Measurements from ENCODE around the gene USP6. TPM values are rescaled to one million over a fixed set of nuclear protein-coding genes. Genes with fewer than 3 reads are reported as not detected.

The USP6 gene
- total RNA-seq, 1 experiment from 2014 or later, result 0.10 TPM

- H4K20me1 ChIP-seq (ENCODE audit: insufficient read depth), result no peaks in the 10 kb centered on the region
- H3K4me1 ChIP-seq (ENCODE audit: control insufficient read depth in 1 of 2, insufficient read depth in 2 of 2, low read length in 2 of 2), result no peaks in the 10 kb centered on the region
- no peaks in the 10 kb centered on the region for H3K9me3 ChIP-seq (ENCODE audit: control insufficient read depth in 1 of 2, insufficient read depth in 1 of 2, low read depth in 1 of 2, low read length in 2 of 2)
- H3K9ac ChIP-seq (ENCODE audit: low read length), result no peak overlapping the region
- BruUV-seq (replicated peaks), result no TSS peak
- intact Hi-C loops (cut with micrococcal nuclease), result no loop called here
- ATAC-seq (no peak), DNase-seq (ENCODE audit: low read depth, low spot score) (no peak)
- no peak overlapping the region for H3K27ac ChIP-seq (ENCODE audit: low read depth, low read length)
- no peak overlapping the region for H2AFZ ChIP-seq (ENCODE audit: low read depth, low read length, poor library complexity, severe bottlenecking)
- no peaks in the 10 kb centered on the region for H3K36me3 ChIP-seq (ENCODE audit: control insufficient read depth in 1 of 2, insufficient read depth in 2 of 2, low read length in 2 of 2)
- CTCF ChIA-PET, result no interaction called here
- no peaks in the 10 kb centered on the region for H3K27me3 ChIP-seq (ENCODE audit: insufficient read depth, low read length)
- no peaks in the 10 kb centered on the region for H3K79me2 ChIP-seq (ENCODE audit: insufficient read depth, low read length)
- no peak overlapping the region for H3K4me2 ChIP-seq (ENCODE audit: low read length)
- TF ChIP-seq EZH2 (IDR thresholded peaks at IDR 0.05) (no peak), ZFX (IDR thresholded peaks at IDR 0.05) (no peak), REST (IDR thresholded peaks at IDR 0.05; ENCODE audit: low read depth) (no peak), JUND (IDR thresholded peaks at IDR 0.05) (no peak), POLR2AphosphoS5 (IDR thresholded peaks at IDR 0.05; ENCODE audit: low read depth, low read length) (no peak), FOSL1 (IDR thresholded peaks at IDR 0.05; ENCODE audit: low read depth) (no peak), YY1 (IDR thresholded peaks at IDR 0.05; ENCODE audit: extremely low read depth, insufficient replicate concordance, low read depth, low read length) (no peak), CEBPB (IDR thresholded peaks at IDR 0.05; ENCODE audit: low read depth) (no peak), RAD21 (IDR thresholded peaks at IDR 0.05; ENCODE audit: low read depth) (no peak), CBX3 (IDR thresholded peaks at IDR 0.05; ENCODE audit: low read depth) (no peak)
- H3K4me3 ChIP-seq (replicated peaks in 1 of 2; ENCODE audit: low read depth in 1 of 2, low read length in 2 of 2), result no peak overlapping the region
- POLR2A ChIA-PET, result no interaction called here
- RAD21 ChIA-PET (ENCODE audit: low non-redundant PET in 1 of 2, low total read pairs in 2 of 2, uncharacterized antibody in 2 of 2, unreplicated experiment in 2 of 2), result no interaction called here
- no peaks in the 10 kb centered on the region for H3K9me2 ChIP-seq (ENCODE audit: insufficient read depth)
Observed at GRCh38 chr17:5138616-5139457, 23.0 kb downstream of the USP6 start.
